K562 (cell line): ENCODE data around the gene NHSL2. TPM values are rescaled to one million over a fixed set of nuclear protein-coding genes. Genes with fewer than 3 reads are reported as not detected.

ENCODE experiments used
- FUS ChIP-seq: fragments of 200-400 bp; formaldehyde crosslinking; optimal IDR thresholded peaks from 2 replicates; pipeline ENCODE3; 2017; ENCODE audit warnings: low read depth, low read length
- HDAC2 ChIP-seq: fragments of 450-650 bp; IDR thresholded peaks from 2 replicates; pipeline ENCODE4 v1.6.1; 2016; ENCODE audit warnings: mild to moderate bottlenecking
- IRF2 ChIP-seq: sonication (generic); formaldehyde crosslinking; IDR thresholded peaks from 2 replicates; pipeline ENCODE4 v1.8.1; 2022; ENCODE audit warnings: mild to moderate bottlenecking, missing genetic modification reagents
- NR2F6 ChIP-seq: fragments of 450-650 bp; formaldehyde crosslinking; IDR thresholded peaks from 2 replicates; pipeline ENCODE4 v1.4.0; 2020; ENCODE audit warnings: mild to moderate bottlenecking
- POU5F1 ChIP-seq: fragments of 150-350 bp; IDR thresholded peaks from 2 replicates; pipeline ENCODE4 v1.6.1; 2014; ENCODE audit warnings: borderline replicate concordance, low read length, low read depth, mild to moderate bottlenecking; ENCODE audit not compliant: partially characterized antibody
- THRB ChIP-seq: fragments of 450-650 bp; formaldehyde crosslinking; conservative IDR thresholded peaks from 2 replicates; pipeline ENCODE4 v1.4.0; 2022; ENCODE audit warnings: mild to moderate bottlenecking, missing genetic modification characterization
- ZNF518B ChIP-seq: fragments of 250-450 bp; sonication (Bioruptor Pico); IDR thresholded peaks from 2 replicates; pipeline ENCODE4 v1.5.0; 2021; ENCODE audit warnings: mild to moderate bottlenecking, moderate library complexity
- polyA plus RNA-seq, 8 experiments: library from polyadenylated mRNA; depleted of rRNA in 4 of 8; stranded (reverse) in 5 of 8; unstranded in 3 of 8; fragments of >200 nt; fragmentation: Nextera tagmentation in 2 of 8; fragmentation: Illumina TruSeq in 1 of 8; extraction: Ambion mirVana in 2 of 8; extraction: Trizol in 1 of 8; gene quantifications; 2 replicates each; pipeline versions ENCODE4 v1.2.1 to v1.2.3, GENCODE V29; 2011 to 2014; ENCODE audit warnings: inconsistent platforms in 1 of 8, missing spikeins in 1 of 8
- total RNA-seq, 7 experiments: library from RNA; depleted of rRNA in 6 of 7; stranded (reverse); fragments of >200 nt in 6 of 7; fragmentation: Illumina TruSeq in 2 of 7; extraction: Trizol in 2 of 7; gene quantifications; 2 replicates each; pipeline versions ENCODE4 v1.2.1 to v1.2.3, GENCODE V29; 2011 to 2021; ENCODE audit warnings: low replicate concordance in 1 of 7
- TF ChIP-seq, protein P1 (sequence below), 2 experiments: IDR thresholded peaks; 2 replicates each; pipeline ENCODE4 v1.6.1; 2012; ENCODE audit warnings: improper control_type of control experiment in 2 of 2, low read depth in 2 of 2, low read length in 2 of 2, borderline replicate concordance in 1 of 2
- TF ChIP-seq, protein P2 (sequence below): sonication (generic); formaldehyde crosslinking; IDR thresholded peaks from 2 replicates; pipeline ENCODE4 v1.8.0; 2022; ENCODE audit warnings: missing genetic modification reagents, mild to moderate bottlenecking, borderline replicate concordance
- TF ChIP-seq, protein P3 (sequence below): sonication (generic); formaldehyde crosslinking; IDR thresholded peaks from 2 replicates; pipeline ENCODE4 v1.8.0; 2023; ENCODE audit warnings: mild to moderate bottlenecking, missing genetic modification reagents

Gene NHSL2
- total and polyA plus RNA-seq, 9 of the 15 experiments (the other 6 are each of a cell fraction or from before 2014, with no cell fraction given), result 0.02 TPM; not detected in 8

DNA sequence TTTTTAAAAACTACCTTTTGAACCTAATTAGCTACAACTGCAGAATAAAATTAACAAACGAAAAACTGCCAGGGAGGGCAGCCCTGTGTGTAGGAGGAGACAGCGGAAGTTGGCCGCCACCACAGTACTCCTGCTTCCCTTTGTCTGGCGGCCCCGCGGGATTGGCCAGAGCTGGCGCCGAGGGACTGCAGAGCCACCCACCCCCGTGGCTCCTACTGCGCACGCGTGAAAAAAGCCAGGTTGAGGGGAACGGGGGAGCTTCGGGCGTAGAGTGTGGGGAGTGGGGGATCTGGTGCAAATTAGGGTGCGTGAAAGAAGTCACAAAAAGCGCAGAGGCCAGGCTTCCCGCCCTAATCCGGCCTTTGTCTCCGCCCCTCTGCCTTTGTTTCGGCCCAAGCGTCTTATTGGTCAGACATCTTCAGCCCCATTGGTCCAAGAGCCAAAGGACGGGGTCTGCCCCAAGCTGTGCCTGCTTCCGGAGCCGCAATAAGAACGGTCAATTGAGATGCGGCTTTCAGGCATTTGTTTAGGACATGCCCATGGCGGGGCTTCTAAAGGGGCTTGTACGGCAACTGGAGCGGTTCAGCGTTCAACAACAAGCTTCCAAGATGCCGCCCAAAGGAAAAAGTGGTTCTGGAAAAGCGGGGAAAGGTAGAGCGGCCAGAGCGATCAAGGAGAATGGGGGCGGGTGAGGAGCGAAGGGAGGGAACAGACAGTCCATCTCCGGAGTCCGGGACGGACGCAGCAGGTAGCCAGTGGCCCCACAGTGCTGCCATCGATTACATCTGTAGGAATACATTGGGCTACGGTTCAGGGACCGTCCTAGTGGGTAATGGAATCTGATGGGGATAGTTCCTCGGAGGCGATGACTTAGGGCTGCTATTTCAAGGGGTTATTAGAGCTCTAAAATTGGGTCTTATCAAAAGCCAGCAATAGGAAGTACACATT lies 270.8 kb downstream of the NHSL2 start, which contains the start of gene PIN4 (continued):
- no peak for TF ChIP-seq ZNF518B (CRISPR knock-in tag)
- TF ChIP-seq FUS, result no peak
- TF ChIP-seq IRF2 (CRISPR knock-in tag), result no peak
- TF ChIP-seq POU5F1, result no peak
- TF ChIP-seq, protein P1, sequence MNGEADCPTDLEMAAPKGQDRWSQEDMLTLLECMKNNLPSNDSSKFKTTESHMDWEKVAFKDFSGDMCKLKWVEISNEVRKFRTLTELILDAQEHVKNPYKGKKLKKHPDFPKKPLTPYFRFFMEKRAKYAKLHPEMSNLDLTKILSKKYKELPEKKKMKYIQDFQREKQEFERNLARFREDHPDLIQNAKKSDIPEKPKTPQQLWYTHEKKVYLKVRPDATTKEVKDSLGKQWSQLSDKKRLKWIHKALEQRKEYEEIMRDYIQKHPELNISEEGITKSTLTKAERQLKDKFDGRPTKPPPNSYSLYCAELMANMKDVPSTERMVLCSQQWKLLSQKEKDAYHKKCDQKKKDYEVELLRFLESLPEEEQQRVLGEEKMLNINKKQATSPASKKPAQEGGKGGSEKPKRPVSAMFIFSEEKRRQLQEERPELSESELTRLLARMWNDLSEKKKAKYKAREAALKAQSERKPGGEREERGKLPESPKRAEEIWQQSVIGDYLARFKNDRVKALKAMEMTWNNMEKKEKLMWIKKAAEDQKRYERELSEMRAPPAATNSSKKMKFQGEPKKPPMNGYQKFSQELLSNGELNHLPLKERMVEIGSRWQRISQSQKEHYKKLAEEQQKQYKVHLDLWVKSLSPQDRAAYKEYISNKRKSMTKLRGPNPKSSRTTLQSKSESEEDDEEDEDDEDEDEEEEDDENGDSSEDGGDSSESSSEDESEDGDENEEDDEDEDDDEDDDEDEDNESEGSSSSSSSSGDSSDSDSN (IDR thresholded peaks at IDR 0.05; ENCODE audit: borderline replicate concordance in 1 of 2, low read depth in 2 of 2, low read length in 2 of 2), result no peak
- TF ChIP-seq NR2F6 (CRISPR knock-in tag), result no peak
- no peak for TF ChIP-seq THRB (CRISPR knock-in tag)
- TF ChIP-seq, protein P2, sequence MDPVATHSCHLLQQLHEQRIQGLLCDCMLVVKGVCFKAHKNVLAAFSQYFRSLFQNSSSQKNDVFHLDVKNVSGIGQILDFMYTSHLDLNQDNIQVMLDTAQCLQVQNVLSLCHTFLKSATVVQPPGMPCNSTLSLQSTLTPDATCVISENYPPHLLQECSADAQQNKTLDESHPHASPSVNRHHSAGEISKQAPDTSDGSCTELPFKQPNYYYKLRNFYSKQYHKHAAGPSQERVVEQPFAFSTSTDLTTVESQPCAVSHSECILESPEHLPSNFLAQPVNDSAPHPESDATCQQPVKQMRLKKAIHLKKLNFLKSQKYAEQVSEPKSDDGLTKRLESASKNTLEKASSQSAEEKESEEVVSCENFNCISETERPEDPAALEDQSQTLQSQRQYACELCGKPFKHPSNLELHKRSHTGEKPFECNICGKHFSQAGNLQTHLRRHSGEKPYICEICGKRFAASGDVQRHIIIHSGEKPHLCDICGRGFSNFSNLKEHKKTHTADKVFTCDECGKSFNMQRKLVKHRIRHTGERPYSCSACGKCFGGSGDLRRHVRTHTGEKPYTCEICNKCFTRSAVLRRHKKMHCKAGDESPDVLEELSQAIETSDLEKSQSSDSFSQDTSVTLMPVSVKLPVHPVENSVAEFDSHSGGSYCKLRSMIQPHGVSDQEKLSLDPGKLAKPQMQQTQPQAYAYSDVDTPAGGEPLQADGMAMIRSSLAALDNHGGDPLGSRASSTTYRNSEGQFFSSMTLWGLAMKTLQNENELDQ (CRISPR knock-in tag), result no peak
- TF ChIP-seq, protein P3, sequence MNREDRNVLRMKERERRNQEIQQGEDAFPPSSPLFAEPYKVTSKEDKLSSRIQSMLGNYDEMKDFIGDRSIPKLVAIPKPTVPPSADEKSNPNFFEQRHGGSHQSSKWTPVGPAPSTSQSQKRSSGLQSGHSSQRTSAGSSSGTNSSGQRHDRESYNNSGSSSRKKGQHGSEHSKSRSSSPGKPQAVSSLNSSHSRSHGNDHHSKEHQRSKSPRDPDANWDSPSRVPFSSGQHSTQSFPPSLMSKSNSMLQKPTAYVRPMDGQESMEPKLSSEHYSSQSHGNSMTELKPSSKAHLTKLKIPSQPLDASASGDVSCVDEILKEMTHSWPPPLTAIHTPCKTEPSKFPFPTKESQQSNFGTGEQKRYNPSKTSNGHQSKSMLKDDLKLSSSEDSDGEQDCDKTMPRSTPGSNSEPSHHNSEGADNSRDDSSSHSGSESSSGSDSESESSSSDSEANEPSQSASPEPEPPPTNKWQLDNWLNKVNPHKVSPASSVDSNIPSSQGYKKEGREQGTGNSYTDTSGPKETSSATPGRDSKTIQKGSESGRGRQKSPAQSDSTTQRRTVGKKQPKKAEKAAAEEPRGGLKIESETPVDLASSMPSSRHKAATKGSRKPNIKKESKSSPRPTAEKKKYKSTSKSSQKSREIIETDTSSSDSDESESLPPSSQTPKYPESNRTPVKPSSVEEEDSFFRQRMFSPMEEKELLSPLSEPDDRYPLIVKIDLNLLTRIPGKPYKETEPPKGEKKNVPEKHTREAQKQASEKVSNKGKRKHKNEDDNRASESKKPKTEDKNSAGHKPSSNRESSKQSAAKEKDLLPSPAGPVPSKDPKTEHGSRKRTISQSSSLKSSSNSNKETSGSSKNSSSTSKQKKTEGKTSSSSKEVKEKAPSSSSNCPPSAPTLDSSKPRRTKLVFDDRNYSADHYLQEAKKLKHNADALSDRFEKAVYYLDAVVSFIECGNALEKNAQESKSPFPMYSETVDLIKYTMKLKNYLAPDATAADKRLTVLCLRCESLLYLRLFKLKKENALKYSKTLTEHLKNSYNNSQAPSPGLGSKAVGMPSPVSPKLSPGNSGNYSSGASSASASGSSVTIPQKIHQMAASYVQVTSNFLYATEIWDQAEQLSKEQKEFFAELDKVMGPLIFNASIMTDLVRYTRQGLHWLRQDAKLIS (CRISPR knock-in tag), result no peak
- no peak for TF ChIP-seq HDAC2
